ENCODE data around the gene SV2B.

SV2B gene

DNA sequence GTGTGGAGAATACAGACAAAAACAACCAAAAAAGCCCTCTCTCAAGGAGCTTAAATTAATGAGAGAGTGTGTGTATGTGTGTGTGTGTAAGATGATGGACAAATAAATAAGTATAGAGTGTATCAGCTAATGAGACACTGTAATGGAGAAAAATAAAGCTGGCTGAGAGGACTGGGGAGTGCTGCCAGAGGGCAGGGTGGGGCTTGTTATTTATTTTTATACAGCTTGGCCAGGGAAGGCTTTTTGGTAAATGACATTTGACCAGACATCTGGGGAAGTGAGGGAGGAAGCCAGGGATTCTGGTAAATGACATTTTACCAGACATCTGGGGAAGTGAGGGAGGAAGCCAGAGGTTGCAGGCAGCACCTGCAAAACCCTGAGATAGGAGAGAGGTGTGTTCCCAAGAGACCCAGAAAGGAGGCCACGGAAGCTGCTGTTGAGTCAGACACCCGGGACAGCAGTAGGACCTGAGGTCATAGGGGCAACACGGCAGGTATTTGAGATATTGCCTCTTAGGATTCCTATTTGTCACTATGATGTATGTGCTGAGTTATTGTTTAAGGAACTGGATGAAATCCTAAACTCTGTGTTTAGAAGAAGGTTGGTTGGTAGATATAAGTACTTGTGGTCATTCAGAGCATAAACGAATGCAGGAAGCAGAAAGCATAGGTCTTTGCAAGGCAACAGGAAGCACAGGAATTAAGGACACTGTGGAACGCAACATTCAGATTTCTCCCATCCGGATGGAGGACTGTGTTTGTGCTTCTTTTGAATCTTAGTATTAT is 2.7 kb downstream of the SV2B start:
- in situ Hi-C loops (cut with MboI; ENCODE audit: low sequenced_read_pairs), result no loop called here

- in situ Hi-C loops (cut with MboI; ENCODE audit: low sequenced_read_pairs), result no loop called here
Observed at GRCh38 chr15:91104111-91104510, 4.1 kb downstream of the SV2B start.

GRCh38 chr15:91108421-91108820 is 8.4 kb downstream of the SV2B start:
- in situ Hi-C loops (cut with MboI; ENCODE audit: low sequenced_read_pairs), result no loop called here

DNA sequence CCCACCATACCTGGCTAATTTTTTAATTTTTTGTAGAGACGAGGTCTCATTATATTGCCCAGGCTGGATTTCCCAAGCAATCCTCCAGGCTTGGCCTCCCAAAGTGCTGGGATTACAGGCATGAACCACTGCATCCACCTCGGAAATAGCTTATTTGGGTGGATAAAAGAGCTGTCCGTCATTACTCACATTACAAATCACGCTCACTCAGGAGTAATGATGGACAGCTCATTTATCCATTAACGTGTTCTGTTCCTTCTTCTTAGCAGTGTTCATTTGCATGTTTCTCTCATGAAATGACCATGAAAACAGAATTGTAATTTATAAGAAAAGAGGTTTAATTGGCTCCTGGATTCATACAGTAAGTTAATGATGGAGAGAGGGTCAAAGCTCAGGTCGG is 9.8 kb downstream of the SV2B start:
- in situ Hi-C loops (cut with MboI; ENCODE audit: low sequenced_read_pairs), result no loop called here

GRCh38 chr15:91110407-91110806 is 10.3 kb downstream of the SV2B start:
- in situ Hi-C loops (cut with MboI; ENCODE audit: low sequenced_read_pairs), result no loop called here

DNA sequence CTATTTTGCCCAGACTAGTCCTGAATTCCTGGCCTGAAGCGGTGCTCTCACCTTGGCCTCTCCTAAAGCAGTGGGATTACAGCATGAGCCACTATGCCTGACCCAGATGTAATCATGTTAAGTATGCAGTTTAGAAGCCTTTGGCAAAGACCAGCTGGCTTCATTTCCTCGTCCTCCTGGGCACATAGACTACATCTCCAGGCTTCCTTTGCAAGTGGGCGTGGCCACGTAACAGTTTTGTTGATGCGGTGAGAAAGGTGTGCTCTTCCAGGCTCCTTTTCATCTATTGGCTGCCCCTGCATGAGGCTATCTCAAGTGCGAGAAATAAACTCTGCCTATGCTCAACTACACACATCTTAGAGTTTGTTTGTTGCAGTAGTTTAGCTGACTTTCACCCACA is 13.0 kb downstream of the SV2B start:
- in situ Hi-C loops (cut with MboI; ENCODE audit: low sequenced_read_pairs), result no loop called here

- in situ Hi-C loops (cut with MboI; ENCODE audit: low sequenced_read_pairs), result no loop called here
Observed at GRCh38 chr15:91114301-91114700, 14.2 kb downstream of the SV2B start.

DNA sequence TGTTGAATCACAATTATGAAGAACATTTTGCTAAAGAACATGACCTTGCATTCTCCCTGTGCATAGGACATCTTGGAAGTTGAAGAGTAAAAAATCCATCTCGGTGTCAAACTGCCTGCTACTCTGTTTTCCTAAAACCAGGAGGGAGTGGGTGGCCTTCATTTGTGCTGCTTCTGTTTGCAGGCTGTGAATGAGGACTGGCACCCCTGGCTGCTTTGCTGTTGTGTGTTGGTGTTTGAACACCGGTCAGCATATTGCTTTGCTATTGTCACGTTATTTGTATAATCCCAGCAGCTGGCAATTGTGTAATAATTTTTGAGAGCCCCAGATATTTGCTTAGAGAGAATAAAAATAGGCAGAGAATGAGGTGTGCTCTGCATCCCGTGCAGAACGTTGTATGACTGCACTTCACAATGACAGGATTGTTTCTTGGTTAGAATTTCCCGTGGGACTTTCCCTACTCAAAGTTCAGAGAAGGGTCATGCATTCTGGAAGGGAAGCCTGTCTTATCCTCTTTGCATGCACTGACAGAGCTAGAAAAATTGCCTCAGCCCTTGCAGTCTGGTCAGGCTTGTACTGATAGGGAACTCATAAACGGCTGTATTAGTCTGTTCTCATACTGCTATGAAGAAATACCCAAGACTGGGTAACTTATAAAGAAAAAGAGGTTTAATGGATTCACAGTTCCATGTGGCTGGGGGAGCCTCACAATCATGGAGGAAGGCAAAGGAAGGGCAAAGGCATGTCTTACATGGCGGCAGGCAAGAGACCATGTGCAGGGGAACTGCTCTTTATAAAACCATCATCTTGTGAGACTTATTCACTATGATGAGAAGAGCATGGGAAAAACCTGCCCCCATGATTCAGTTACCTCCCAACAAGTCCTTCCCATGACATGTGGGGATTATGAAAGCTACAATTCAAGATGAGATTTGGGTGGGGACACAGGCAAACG is 16.3 kb downstream of the SV2B start:
- in situ Hi-C loops (cut with MboI; ENCODE audit: low sequenced_read_pairs), result no loop called here

DNA sequence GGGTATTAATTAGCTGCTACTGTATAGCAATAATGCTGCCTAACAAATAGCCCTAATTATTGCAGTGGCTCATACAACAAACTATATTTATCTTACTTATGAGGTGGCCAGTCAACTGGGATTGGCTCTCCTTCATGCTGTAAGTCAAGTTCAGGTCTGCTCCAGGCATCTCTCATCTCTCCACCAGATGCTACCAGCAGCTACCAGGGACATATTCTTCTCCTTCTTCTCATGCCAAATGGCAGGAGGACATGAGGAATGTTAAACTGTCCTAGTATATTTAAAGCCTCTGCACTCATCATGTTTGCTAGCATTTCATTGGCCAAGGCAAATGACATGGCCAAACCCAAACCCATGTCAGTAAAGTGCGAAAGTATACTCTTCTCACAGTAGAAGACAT is 17.3 kb downstream of the SV2B start:
- in situ Hi-C loops (cut with MboI; ENCODE audit: low sequenced_read_pairs), result no loop called here

- in situ Hi-C loops (cut with MboI; ENCODE audit: low sequenced_read_pairs), result no loop called here
Observed at GRCh38 chr15:91118817-91119590, 18.9 kb downstream of the SV2B start.

DNA sequence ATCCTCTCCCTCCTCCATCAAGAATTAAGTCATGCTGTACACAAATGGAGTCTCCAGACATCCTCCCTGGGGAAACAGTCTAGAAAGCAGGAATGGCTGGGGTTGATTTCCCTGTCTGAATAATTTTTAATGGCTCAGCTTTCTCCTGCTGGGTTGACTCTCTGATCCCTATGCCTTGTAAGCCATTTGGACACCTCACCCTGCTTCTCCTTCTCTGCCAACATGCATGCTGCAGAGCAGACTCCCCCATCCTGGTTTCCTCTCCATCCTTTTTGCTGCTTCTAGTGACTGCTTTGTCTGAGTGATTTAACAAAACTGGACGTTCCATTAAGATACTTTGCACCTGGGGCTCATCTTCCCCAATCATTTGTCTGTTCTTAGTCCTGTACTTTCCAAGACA is 22.2 kb downstream of the SV2B start:
- in situ Hi-C loops (cut with MboI; ENCODE audit: low sequenced_read_pairs), result no loop called here

GRCh38 chr15:91124132-91124531 is 24.1 kb downstream of the SV2B start:
- in situ Hi-C loops (cut with MboI; ENCODE audit: low sequenced_read_pairs), result no loop called here

DNA sequence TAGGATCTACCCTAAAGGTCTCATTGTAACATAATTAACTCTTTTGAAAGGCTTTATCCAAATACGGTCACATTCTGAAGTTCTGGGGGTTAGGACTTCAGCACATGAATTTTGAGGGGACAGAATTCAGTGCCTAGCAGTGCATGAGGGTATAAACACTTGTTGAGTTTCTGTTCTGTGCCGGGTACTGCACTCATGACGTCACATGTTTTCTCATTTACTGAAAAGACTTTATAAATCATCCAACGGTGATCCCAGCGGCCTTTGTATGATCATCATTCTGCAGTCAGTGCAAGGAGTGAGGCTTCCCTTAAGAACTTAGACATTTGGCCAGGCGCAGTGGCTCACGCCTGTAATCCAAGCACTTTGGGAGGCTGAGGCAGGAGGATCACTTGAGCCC is 25.1 kb downstream of the SV2B start:
- in situ Hi-C loops (cut with MboI; ENCODE audit: low sequenced_read_pairs), result no loop called here

- in situ Hi-C loops (cut with MboI; ENCODE audit: low sequenced_read_pairs), result no loop called here
Observed at GRCh38 chr15:91126080-91126479, 26.0 kb downstream of the SV2B start.

GRCh38 chr15:91127236-91127955 is 27.3 kb downstream of the SV2B start:
- in situ Hi-C loops (cut with MboI; ENCODE audit: low sequenced_read_pairs), result no loop called here

GRCh38 chr15:91128016-91128415 is 28.0 kb downstream of the SV2B start:
- in situ Hi-C loops (cut with MboI; ENCODE audit: low sequenced_read_pairs), result no loop called here

DNA sequence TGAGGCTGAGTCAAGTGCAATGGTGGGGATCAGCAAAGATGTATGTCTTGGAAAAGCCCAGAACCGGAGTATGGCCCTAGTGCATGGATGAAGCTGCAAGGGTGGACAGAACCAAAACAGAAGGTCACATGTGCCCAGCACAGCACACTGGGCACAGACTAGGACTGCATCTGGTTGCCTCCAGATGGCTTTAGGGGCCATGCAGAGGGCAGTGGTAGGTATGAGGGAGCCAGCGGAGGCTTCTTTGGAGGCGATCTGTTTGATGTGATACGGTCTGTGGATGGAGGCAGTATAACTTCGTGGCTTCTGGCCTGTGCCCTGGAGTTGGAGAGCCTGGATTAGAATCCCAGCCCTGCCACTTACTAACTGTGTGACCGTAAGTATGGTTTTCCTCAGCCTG is 29.4 kb downstream of the SV2B start:
- in situ Hi-C loops (cut with MboI; ENCODE audit: low sequenced_read_pairs), result no loop called here

DNA sequence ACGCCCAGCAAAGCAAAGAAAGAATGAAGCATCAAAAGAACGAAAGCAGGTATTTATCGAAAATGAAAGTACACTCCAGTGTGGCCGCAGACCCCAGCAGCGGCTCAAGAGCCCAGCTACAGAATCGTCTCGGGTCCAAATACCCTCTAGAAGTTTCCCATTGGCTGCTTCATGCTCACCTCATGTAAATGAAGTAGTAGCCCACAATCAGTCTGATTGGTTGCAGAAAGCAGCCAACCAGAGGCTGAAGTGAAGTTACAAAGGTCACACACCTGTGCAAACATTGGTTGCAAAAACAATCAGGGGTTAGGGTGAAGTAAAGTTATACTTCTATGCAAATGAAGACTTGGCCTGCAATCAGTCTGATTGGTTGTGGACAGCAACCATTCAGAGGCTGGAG is 32.0 kb downstream of the SV2B start:
- in situ Hi-C loops (cut with MboI; ENCODE audit: low sequenced_read_pairs), result no loop called here

- in situ Hi-C loops (cut with MboI; ENCODE audit: low sequenced_read_pairs), result no loop called here
Observed at GRCh38 chr15:91133511-91133910, 33.5 kb downstream of the SV2B start.

Data from HL-60/S4 treated with retinoic acid at 250 ng/mL for 4 days and 3 days (cell line).